RWPE1 (cell line): Measurements from ENCODE around the gene C6orf58.
A peak's percentile ranks its signal among the peaks of the same experiment; 100 is the strongest.
"Not testable (repeated sequence)": the region's sequence is repeated elsewhere in the genome, so short reads cannot be mapped to it uniquely, and the experiment has no call there.

Experiments
- CTCF ChIA-PET: fragments of 350-600 bp; sonication (Branson Sonifier 250); formaldehyde crosslinking; extraction: SDS; loops from one replicate; lab custom pipeline; 2021; lab: Yijun Ruan, JAX
- POLR2A ChIA-PET: fragments of 400-600 bp; formaldehyde crosslinking; extraction: SDS; loops from one replicate; lab custom pipeline; 2020; ENCODE audit warnings: antibody characterized with exemption; ENCODE audit not compliant: low non-redundant PET; lab: Yijun Ruan, JAX
- DNase-seq: peaks from one replicate; pipeline ENCODE4 v3.0.0; 2012; ENCODE audit warnings: low spot score
- H3K27ac ChIP-seq: fragments of 450-650 bp; 2 replicates; pipeline ENCODE4 v1.5.1; 2017
- CTCF ChIP-seq: fragments of 450-650 bp; conservative IDR thresholded peaks from 2 replicates; pipeline ENCODE4 v1.5.1; 2017; ENCODE audit warnings: low read depth, mild to moderate bottlenecking

Gene C6orf58

GRCh38 chr6:127585123-127585522, 8.1 kb downstream of the C6orf58 start:
- ChIA-PET CTCF (interaction anchor here (1.1 kb wide), 1 partner anchor 21 kb away, joined by 3 read pairs; no protein-coding TSS in a partner anchor), POLR2A (no interaction called here)
- TF ChIP-seq CTCF, result no peak
- no peak for DNase-seq
- H3K27ac ChIP-seq, result no peak overlapping the region

GRCh38 chr6:127586372-127586771, 9.4 kb downstream of the C6orf58 start:
- ChIA-PET CTCF (no interaction called here), POLR2A (no interaction called here)
- DNase-seq, result no peak
- TF ChIP-seq CTCF, result no peak
- H3K27ac ChIP-seq, result no peak overlapping the region

- POLR2A ChIA-PET, result no interaction called here
These were observed 10.9 kb downstream of the C6orf58 start for GRCh38 chr6:127587875-127588274.

GRCh38 chr6:127589135-127589534, 12.2 kb downstream of the C6orf58 start:
- TF ChIP-seq CTCF, result no peak
- no peak overlapping the region for H3K27ac ChIP-seq
- ChIA-PET CTCF (no interaction called here), POLR2A (no interaction called here)
- DNase-seq, result no peak

More at GRCh38 chr6:127587875-127588274, 10.9 kb downstream of the C6orf58 start:
- TF ChIP-seq CTCF, result no peak
- CTCF ChIA-PET, result no interaction called here
- DNase-seq, result no peak
- no peak overlapping the region for H3K27ac ChIP-seq

GRCh38 chr6:127590344-127590743, 13.4 kb downstream of the C6orf58 start:
- CTCF ChIA-PET, result interaction anchor here (0.6 kb wide), 1 partner anchor 128 kb away, joined by 3 read pairs; no protein-coding TSS in a partner anchor

GRCh38 chr6:127592964-127593363, 16.0 kb downstream of the C6orf58 start:
- no peak for DNase-seq
- no peak for TF ChIP-seq CTCF
- peak overlapping the region; percentile 23; the same call in 1 of the 2 replicates for H3K27ac ChIP-seq
- POLR2A ChIA-PET, result no interaction called here
- CTCF ChIA-PET, result no interaction called here

More at GRCh38 chr6:127590344-127590743, 13.4 kb downstream of the C6orf58 start:
- peak; percentile 19 for DNase-seq
- no peak for TF ChIP-seq CTCF
- POLR2A ChIA-PET, result no interaction called here
- no peak overlapping the region for H3K27ac ChIP-seq

GRCh38 chr6:127593456-127593855, 16.5 kb downstream of the C6orf58 start:
- peak overlapping the region; percentile 23; the same call in 1 of the 2 replicates for H3K27ac ChIP-seq
- DNase-seq, POLR2A ChIA-PET, CTCF ChIA-PET: not testable (repeated sequence)
